Panc1 (cell line): ENCODE data around the gene RBCK1. TPM values are rescaled to one million over a fixed set of nuclear protein-coding genes. Genes with fewer than 3 reads are reported as not detected.

Experiments used
- ATAC-seq: fragments of 200-7000 bp; cut with Tn5 transposase; 2 replicates; pipeline ENCODE4 v1.9.1; 2020; ENCODE audit warnings: mild to moderate bottlenecking, moderate library complexity
- BruUV-seq: library from RNA; stranded (reverse); fragments of 400-500 nt; replicated peaks from 2 replicates; lab custom pipeline; 2021; lab: Mats Ljungman, UMichigan
- CTCF ChIA-PET: fragments of 300-600 bp; sonication (Branson Sonifier 250); formaldehyde crosslinking; loops from one replicate; lab custom pipeline; 2022; ENCODE audit warnings: antibody characterized with exemption; lab: Charles Lee
- POLR2A ChIA-PET: fragments of 300-600 bp; sonication (Branson Sonifier 250); formaldehyde crosslinking; loops from one replicate; lab custom pipeline; 2022; ENCODE audit warnings: antibody characterized with exemption; lab: Charles Lee
- DNase-seq: peaks from one replicate; pipeline ENCODE4 v3.0.0-alpha.2; 2010; ENCODE audit warnings: low read depth, low spot score
- H3K27ac ChIP-seq: 2 replicates; pipeline ENCODE4 v1.5.1; 2011; ENCODE audit warnings: mild to moderate bottlenecking, low read length, inconsistent platforms
- H3K27me3 ChIP-seq: fragments of 200-500 bp; sonication (Bioruptor generic); 2 replicates; pipeline ENCODE4 v1.6.0; 2014; ENCODE audit warnings: low read length, inconsistent platforms; ENCODE audit not compliant: control insufficient read depth, insufficient read depth
- H3K36me3 ChIP-seq: fragments of 200-500 bp; sonication (Bioruptor generic); 2 replicates; pipeline ENCODE4 v1.5.1; 2014; ENCODE audit warnings: inconsistent platforms, mild to moderate bottlenecking, low read length, moderate library complexity; ENCODE audit not compliant: control insufficient read depth, insufficient read depth
- H3K4me1 ChIP-seq: 2 replicates; pipeline ENCODE4 v1.5.1; 2011; ENCODE audit warnings: inconsistent platforms, mild to moderate bottlenecking, low read length, moderate library complexity; ENCODE audit not compliant: control insufficient read depth, insufficient read depth
- H3K4me3 ChIP-seq, 2 experiments: 2 replicates each; pipeline ENCODE4 v1.5.1; 2011 to 2012; ENCODE audit warnings: low read depth in 2 of 2, low read length in 2 of 2, mild to moderate bottlenecking in 2 of 2, inconsistent platforms in 1 of 2, moderate library complexity in 1 of 2
- H3K9me3 ChIP-seq: fragments of 200-500 bp; sonication (Bioruptor generic); 2 replicates; pipeline ENCODE4 v1.5.1; 2014; ENCODE audit warnings: low read depth, mild to moderate bottlenecking, inconsistent platforms, low read length, moderate library complexity; ENCODE audit not compliant: control insufficient read depth, insufficient read depth
- POLR2AphosphoS5 ChIP-seq: IDR thresholded peaks from 2 replicates; pipeline ENCODE4 v1.6.1; 2012; ENCODE audit warnings: mild to moderate bottlenecking, low read depth, low read length, moderate library complexity
- REST ChIP-seq, 2 experiments: IDR thresholded peaks; 2 replicates each; pipeline ENCODE4 v1.6.1; 2011 to 2012; ENCODE audit warnings: low read depth in 2 of 2, control low read depth in 1 of 2, low read length in 1 of 2, mild to moderate bottlenecking in 1 of 2, moderate library complexity in 1 of 2; ENCODE audit not compliant: insufficient read depth in 1 of 2
- SIN3A ChIP-seq: IDR thresholded peaks from 2 replicates; pipeline ENCODE4 v1.6.1; 2012; ENCODE audit warnings: low read depth, mild to moderate bottlenecking, low read length, moderate library complexity, borderline replicate concordance; ENCODE audit not compliant: insufficient read depth
- TCF7L2 ChIP-seq: IDR thresholded peaks from 2 replicates; pipeline ENCODE4 v1.6.1; 2011; ENCODE audit warnings: mild to moderate bottlenecking, low read depth, low read length, inconsistent platforms
- in situ Hi-C: cut with HindIII; loops from 2 replicates; pipeline ENCODE4 v1.10.0; 2016; ENCODE audit warnings: low sequenced_read_pairs, low pct_unique_long_range_greater_than_20kb
- intact Hi-C: fragments of 100-400 bp; cut with micrococcal nuclease; formaldehyde crosslinking; loops from one replicate; pipeline ENCODE4 v1.10.0; 2022; ENCODE audit not compliant: unreplicated experiment
- total RNA-seq: library from RNA; stranded (reverse); gene quantifications from one replicate; pipeline ENCODE4 v1.2.1, GENCODE V29; 2021; ENCODE audit not compliant: unreplicated experiment
- TF ChIP-seq, protein P1 (sequence below): fragments of 450-650 bp; IDR thresholded peaks from 2 replicates; pipeline ENCODE4 v1.5.1; 2017; ENCODE audit warnings: mild to moderate bottlenecking

Gene RBCK1
- total RNA-seq, 1 experiment from 2014 or later = 97.1 TPM

- CTCF ChIA-PET = interaction anchor here (0.6 kb wide), 1 partner anchor 11 kb away, joined by 3 read pairs; no protein-coding TSS in a partner anchor
- peak overlapping the region; percentile 70; the same call in 1 of the 2 replicates for H3K27ac ChIP-seq
- no peak for ATAC-seq
These were observed 4.5 kb upstream of the RBCK1 start for GRCh38 chr20:403582-403957.

GRCh38 chr20:404088-404487, 4.0 kb upstream of the RBCK1 start:
- H3K4me3 ChIP-seq = no peak overlapping the region
- TF ChIP-seq SIN3A = no peak
- H3K36me3 ChIP-seq = no peaks in the 10 kb centered on the region; the same call in 1 of the 2 replicates
- ATAC-seq (no peak), DNase-seq (no peak)
- ChIA-PET POLR2A (no interaction called here), CTCF (no interaction called here)
- no peak overlapping the region for H3K27ac ChIP-seq
- intact Hi-C loops (no loop called here), in situ Hi-C loops (no loop called here)
- peaks cover 6% of the 10 kb centered on the region; the same call in 1 of the 2 replicates for H3K9me3 ChIP-seq
- no TSS peak for BruUV-seq
- H3K27me3 ChIP-seq = no peaks in the 10 kb centered on the region
- peaks cover 11% of the 10 kb centered on the region for H3K4me1 ChIP-seq

More at GRCh38 chr20:403582-403957, 4.5 kb upstream of the RBCK1 start:
- in situ Hi-C loops (no loop called here), intact Hi-C loops (no loop called here)
- BruUV-seq = no TSS peak
- no peaks in the 10 kb centered on the region for H3K27me3 ChIP-seq
- peaks cover 6% of the 10 kb centered on the region; the same call in 1 of the 2 replicates for H3K9me3 ChIP-seq
- H3K4me1 ChIP-seq = peaks cover 11% of the 10 kb centered on the region
- no peak for DNase-seq
- no peak overlapping the region for H3K4me3 ChIP-seq
- TF ChIP-seq REST (IDR thresholded peaks at IDR 0.05; ENCODE audit: insufficient read depth in 1 of 2, low read depth in 2 of 2, low read length in 1 of 2) (no peak), SIN3A (no peak), POLR2AphosphoS5 (no peak), TCF7L2 (no peak)
- TF ChIP-seq, protein P1, sequence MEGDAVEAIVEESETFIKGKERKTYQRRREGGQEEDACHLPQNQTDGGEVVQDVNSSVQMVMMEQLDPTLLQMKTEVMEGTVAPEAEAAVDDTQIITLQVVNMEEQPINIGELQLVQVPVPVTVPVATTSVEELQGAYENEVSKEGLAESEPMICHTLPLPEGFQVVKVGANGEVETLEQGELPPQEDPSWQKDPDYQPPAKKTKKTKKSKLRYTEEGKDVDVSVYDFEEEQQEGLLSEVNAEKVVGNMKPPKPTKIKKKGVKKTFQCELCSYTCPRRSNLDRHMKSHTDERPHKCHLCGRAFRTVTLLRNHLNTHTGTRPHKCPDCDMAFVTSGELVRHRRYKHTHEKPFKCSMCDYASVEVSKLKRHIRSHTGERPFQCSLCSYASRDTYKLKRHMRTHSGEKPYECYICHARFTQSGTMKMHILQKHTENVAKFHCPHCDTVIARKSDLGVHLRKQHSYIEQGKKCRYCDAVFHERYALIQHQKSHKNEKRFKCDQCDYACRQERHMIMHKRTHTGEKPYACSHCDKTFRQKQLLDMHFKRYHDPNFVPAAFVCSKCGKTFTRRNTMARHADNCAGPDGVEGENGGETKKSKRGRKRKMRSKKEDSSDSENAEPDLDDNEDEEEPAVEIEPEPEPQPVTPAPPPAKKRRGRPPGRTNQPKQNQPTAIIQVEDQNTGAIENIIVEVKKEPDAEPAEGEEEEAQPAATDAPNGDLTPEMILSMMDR = no peak
- H3K36me3 ChIP-seq = no peaks in the 10 kb centered on the region; the same call in 1 of the 2 replicates
- POLR2A ChIA-PET = no interaction called here
